ENCODE results near the gene WASHC2A.
"Not testable (repeated sequence)": the region's sequence is repeated elsewhere in the genome, so short reads cannot be mapped to it uniquely, and the experiment has no call there.

Gene WASHC2A

DNA sequence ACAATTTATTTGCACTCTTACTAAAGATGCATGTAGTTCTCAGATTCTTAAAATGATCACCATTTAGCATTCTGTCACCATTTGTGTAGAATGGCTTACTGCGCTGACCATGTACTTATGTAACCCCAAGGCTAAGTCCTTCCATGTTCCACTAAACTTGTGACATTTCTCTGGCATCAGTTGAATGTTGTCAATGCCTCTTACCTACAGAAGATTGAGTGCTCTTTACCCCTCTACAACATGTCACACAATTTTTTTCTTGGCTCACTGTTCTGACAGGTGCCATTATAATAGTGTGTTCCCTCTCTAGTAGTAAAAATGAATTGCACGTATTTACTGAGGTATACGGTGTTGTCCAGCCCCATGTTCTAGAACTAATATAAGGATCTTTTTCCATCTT is 100.1 kb downstream of the WASHC2A start:
- not testable (repeated sequence) for H3K9me3 ChIP-seq (ENCODE audit: insufficient read depth, low read length); H3K9ac ChIP-seq (ENCODE audit: low read length); H3K9me2 ChIP-seq (replicated peaks; ENCODE audit: insufficient read depth, low read length); H3K36me3 ChIP-seq (ENCODE audit: low read length); H3K4me2 ChIP-seq (ENCODE audit: low read depth, low read length, poor library complexity, severe bottlenecking); H3K4me3 ChIP-seq (ENCODE audit: insufficient read depth, low read length, poor library complexity, severe bottlenecking); H2AFZ ChIP-seq (ENCODE audit: low read depth, low read length, severe bottlenecking); H3K79me2 ChIP-seq (ENCODE audit: insufficient read depth, low read length); H3K27me3 ChIP-seq (ENCODE audit: low read length); H4K20me1 ChIP-seq (ENCODE audit: low read depth, low read length); H3F3A ChIP-seq (ENCODE audit: insufficient read depth); H3K27ac ChIP-seq (ENCODE audit: low read depth, low read length)

- H3K9me2 ChIP-seq (replicated peaks; ENCODE audit: insufficient read depth, low read length); H3K9ac ChIP-seq (ENCODE audit: low read length); H3K27me3 ChIP-seq (ENCODE audit: low read length); H3K4me3 ChIP-seq (ENCODE audit: insufficient read depth, low read length, poor library complexity, severe bottlenecking); H2AFZ ChIP-seq (ENCODE audit: low read depth, low read length, severe bottlenecking); H3K36me3 ChIP-seq (ENCODE audit: low read length); H3K79me2 ChIP-seq (ENCODE audit: insufficient read depth, low read length); H4K20me1 ChIP-seq (ENCODE audit: low read depth, low read length); H3K9me3 ChIP-seq (ENCODE audit: insufficient read depth, low read length); H3K4me2 ChIP-seq (ENCODE audit: low read depth, low read length, poor library complexity, severe bottlenecking); H3K27ac ChIP-seq (ENCODE audit: low read depth, low read length); H3F3A ChIP-seq (ENCODE audit: insufficient read depth): not testable (repeated sequence)
These were observed 101.8 kb downstream of the WASHC2A start for GRCh38 chr10:50169506-50169905.

- H3K9ac ChIP-seq (ENCODE audit: low read length); H3K27ac ChIP-seq (ENCODE audit: low read depth, low read length); H4K20me1 ChIP-seq (ENCODE audit: low read depth, low read length); H3K4me3 ChIP-seq (ENCODE audit: insufficient read depth, low read length, poor library complexity, severe bottlenecking); H3K79me2 ChIP-seq (ENCODE audit: insufficient read depth, low read length); H3F3A ChIP-seq (ENCODE audit: insufficient read depth); H2AFZ ChIP-seq (ENCODE audit: low read depth, low read length, severe bottlenecking); H3K4me2 ChIP-seq (ENCODE audit: low read depth, low read length, poor library complexity, severe bottlenecking); H3K27me3 ChIP-seq (ENCODE audit: low read length); H3K9me2 ChIP-seq (replicated peaks; ENCODE audit: insufficient read depth, low read length); H3K36me3 ChIP-seq (ENCODE audit: low read length); H3K9me3 ChIP-seq (ENCODE audit: insufficient read depth, low read length): not testable (repeated sequence)
These were observed 107.2 kb downstream of the WASHC2A start for GRCh38 chr10:50174788-50175525.
